ENCODE data around the gene LCN2. TPM values are rescaled to one million over a fixed set of nuclear protein-coding genes. Genes with fewer than 3 reads are reported as not detected.

The LCN2 gene
- total and polyA plus RNA-seq, 9 donors: 0.09 to 2.8 (median 1.2) TPM

- no peak overlapping the region for H3K4me3 ChIP-seq (ENCODE audit: low read length)
- peaks cover 27% of the 10 kb centered on the region for H3K4me1 ChIP-seq (ENCODE audit: control insufficient read depth, insufficient read depth, low read length)
- 50% methylated on average over 18 of the region's 19 CpGs for WGBS (ENCODE audit: insufficient coverage)
- H3K36me3 ChIP-seq (ENCODE audit: control insufficient read depth, insufficient read depth, low read length): no peaks in the 10 kb centered on the region
- DNase-seq: no peak
- H3K27ac ChIP-seq (ENCODE audit: low read length): no peak overlapping the region
- H3K9me3 ChIP-seq (replicated peaks; ENCODE audit: control insufficient read depth, low read depth, low read length): no peaks in the 10 kb centered on the region
- H3K27me3 ChIP-seq (ENCODE audit: control insufficient read depth, insufficient read depth, low read length): peaks cover 5% of the 10 kb centered on the region
Measured at GRCh38 chr9:128150594-128151308, 1.5 kb downstream of the LCN2 start.

GRCh38 chr9:128151309-128152132 lies 2.3 kb downstream of the LCN2 start:
- Histone ChIP-seq H3K36me3 (ENCODE audit: control insufficient read depth, insufficient read depth, low read length) (no peaks in the 10 kb centered on the region), H3K9me3 (replicated peaks; ENCODE audit: control insufficient read depth, low read depth, low read length) (no peaks in the 10 kb centered on the region), H3K4me1 (ENCODE audit: control insufficient read depth, insufficient read depth, low read length) (peaks cover 23% of the 10 kb centered on the region), H3K27ac (ENCODE audit: low read length) (no peak overlapping the region), H3K4me3 (ENCODE audit: low read length) (no peak overlapping the region), H3K27me3 (ENCODE audit: control insufficient read depth, insufficient read depth, low read length) (peaks cover 5% of the 10 kb centered on the region)
- no peak for DNase-seq
- WGBS (ENCODE audit: insufficient coverage): 97% methylated on average over 5 of the region's 18 CpGs

GRCh38 chr9:128152133-128153059 lies 3.1 kb downstream of the LCN2 start:
- Histone ChIP-seq H3K4me3 (ENCODE audit: low read length) (no peak overlapping the region), H3K27me3 (ENCODE audit: control insufficient read depth, insufficient read depth, low read length) (peaks cover 5% of the 10 kb centered on the region), H3K9me3 (replicated peaks; ENCODE audit: control insufficient read depth, low read depth, low read length) (no peaks in the 10 kb centered on the region), H3K27ac (ENCODE audit: low read length) (no peak overlapping the region), H3K4me1 (ENCODE audit: control insufficient read depth, insufficient read depth, low read length) (peaks cover 23% of the 10 kb centered on the region), H3K36me3 (ENCODE audit: control insufficient read depth, insufficient read depth, low read length) (no peaks in the 10 kb centered on the region)
- no peak for DNase-seq
- 87% methylated on average over 12 of the region's 13 CpGs for WGBS (ENCODE audit: insufficient coverage)

- H3K4me1 ChIP-seq (ENCODE audit: control insufficient read depth, insufficient read depth, low read length): peaks cover 23% of the 10 kb centered on the region
- no peaks in the 10 kb centered on the region for H3K36me3 ChIP-seq (ENCODE audit: control insufficient read depth, insufficient read depth, low read length)
- no peaks in the 10 kb centered on the region for H3K9me3 ChIP-seq (replicated peaks; ENCODE audit: control insufficient read depth, low read depth, low read length)
- no peak overlapping the region for H3K27ac ChIP-seq (ENCODE audit: low read length)
- no peak overlapping the region for H3K4me3 ChIP-seq (ENCODE audit: low read length)
- DNase-seq: no peak
- 78% methylated on average over 15 of the region's 26 CpGs for WGBS (ENCODE audit: insufficient coverage)
- peaks cover 5% of the 10 kb centered on the region for H3K27me3 ChIP-seq (ENCODE audit: control insufficient read depth, insufficient read depth, low read length)
Measured at GRCh38 chr9:128153060-128153946, 4.0 kb downstream of the LCN2 start.

GRCh38 chr9:128153947-128154695 lies 4.9 kb downstream of the LCN2 start:
- Histone ChIP-seq H3K27me3 (ENCODE audit: control insufficient read depth, insufficient read depth, low read length) (peaks cover 5% of the 10 kb centered on the region), H3K36me3 (ENCODE audit: control insufficient read depth, insufficient read depth, low read length) (no peaks in the 10 kb centered on the region), H3K9me3 (replicated peaks; ENCODE audit: control insufficient read depth, low read depth, low read length) (no peaks in the 10 kb centered on the region), H3K4me1 (ENCODE audit: control insufficient read depth, insufficient read depth, low read length) (peaks cover 15% of the 10 kb centered on the region), H3K27ac (ENCODE audit: low read length) (no peak overlapping the region), H3K4me3 (ENCODE audit: low read length) (no peak overlapping the region)
- WGBS (ENCODE audit: insufficient coverage): 79% methylated on average over 6 of the region's 13 CpGs
- no peak for DNase-seq

GRCh38 chr9:128155736-128156500 lies 6.7 kb downstream of the LCN2 start:
- DNase-seq: no peak
- 80% methylated on average over 1 of the region's 7 CpGs for WGBS (ENCODE audit: insufficient coverage)
- peaks cover 13% of the 10 kb centered on the region for H3K4me1 ChIP-seq (ENCODE audit: control insufficient read depth, insufficient read depth, low read length)
- H3K9me3 ChIP-seq (replicated peaks; ENCODE audit: control insufficient read depth, low read depth, low read length): no peaks in the 10 kb centered on the region
- H3K36me3 ChIP-seq (ENCODE audit: control insufficient read depth, insufficient read depth, low read length): no peaks in the 10 kb centered on the region
- H3K27ac ChIP-seq (ENCODE audit: low read length): no peak overlapping the region
- no peak overlapping the region for H3K4me3 ChIP-seq (ENCODE audit: low read length)
- peaks cover 5% of the 10 kb centered on the region for H3K27me3 ChIP-seq (ENCODE audit: control insufficient read depth, insufficient read depth, low read length)

- peaks cover 13% of the 10 kb centered on the region for H3K4me1 ChIP-seq (ENCODE audit: control insufficient read depth, insufficient read depth, low read length)
- H3K9me3 ChIP-seq (replicated peaks; ENCODE audit: control insufficient read depth, low read depth, low read length): no peaks in the 10 kb centered on the region
- DNase-seq: peak; percentile 57
- peak overlapping the region; percentile 63 for H3K4me3 ChIP-seq (ENCODE audit: low read length)
- WGBS (ENCODE audit: insufficient coverage): 52% methylated on average over 6 of the region's 11 CpGs
- H3K36me3 ChIP-seq (ENCODE audit: control insufficient read depth, insufficient read depth, low read length): peaks cover 27% of the 10 kb centered on the region
- H3K27ac ChIP-seq (ENCODE audit: low read length): peak overlapping the region; percentile 88
- H3K27me3 ChIP-seq (ENCODE audit: control insufficient read depth, insufficient read depth, low read length): no peaks in the 10 kb centered on the region
Measured at GRCh38 chr9:128159522-128159783, 10.2 kb downstream of the LCN2 start.

- DNase-seq: peak; percentile 97
- H3K4me3 ChIP-seq (ENCODE audit: low read length): peak within 1 kb of the TSS; percentile 83
- under 1% methylated on average over 65 of the region's 77 CpGs for WGBS (ENCODE audit: insufficient coverage)
- peak within 1 kb of the TSS; percentile 88 for H3K27ac ChIP-seq (ENCODE audit: low read length)
- H3K27me3 ChIP-seq (ENCODE audit: control insufficient read depth, insufficient read depth, low read length): no peaks in the 10 kb centered on the region
- H3K9me3 ChIP-seq (replicated peaks; ENCODE audit: control insufficient read depth, low read depth, low read length): no peaks in the 10 kb centered on the region
- peaks cover 13% of the 10 kb centered on the region for H3K4me1 ChIP-seq (ENCODE audit: control insufficient read depth, insufficient read depth, low read length)
- H3K36me3 ChIP-seq (ENCODE audit: control insufficient read depth, insufficient read depth, low read length): peaks cover 33% of the 10 kb centered on the region
Measured at GRCh38 chr9:128159784-128160602, 10.7 kb downstream of the LCN2 start, which contains the start of gene BBLN. TSS of gene BBLN (plus strand) at chr9:128160265. CDS start at chr9:128160408, 143 bp downstream.

Data from muscle of leg (tissue), 11 donors.